ENCODE measurements around the gene ZSWIM2.

Gene ZSWIM2

DNA sequence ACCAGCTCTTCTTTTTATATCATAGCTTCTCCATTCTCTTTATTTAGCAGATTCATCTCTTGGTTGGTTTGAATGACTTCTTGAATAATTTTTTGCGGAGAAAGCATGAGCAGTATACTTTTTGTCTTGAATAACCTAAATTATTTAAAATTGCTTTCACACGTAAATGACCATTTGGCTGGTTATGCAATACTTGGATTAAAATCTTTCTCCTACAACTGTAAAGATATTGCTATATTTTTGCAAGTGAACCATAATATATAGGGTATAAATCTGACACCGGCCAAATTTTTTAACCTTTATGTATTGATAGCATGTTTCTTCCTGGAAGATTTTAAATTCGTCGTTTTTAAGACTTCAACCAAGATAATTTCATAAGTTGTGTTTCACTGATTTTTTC lies 6.2 kb upstream of the ZSWIM2 start:
- no peaks in the 10 kb centered on the region for H3K9me3 ChIP-seq
- H3K4me1 ChIP-seq, result no peaks in the 10 kb centered on the region
- TF ChIP-seq, protein P1, sequence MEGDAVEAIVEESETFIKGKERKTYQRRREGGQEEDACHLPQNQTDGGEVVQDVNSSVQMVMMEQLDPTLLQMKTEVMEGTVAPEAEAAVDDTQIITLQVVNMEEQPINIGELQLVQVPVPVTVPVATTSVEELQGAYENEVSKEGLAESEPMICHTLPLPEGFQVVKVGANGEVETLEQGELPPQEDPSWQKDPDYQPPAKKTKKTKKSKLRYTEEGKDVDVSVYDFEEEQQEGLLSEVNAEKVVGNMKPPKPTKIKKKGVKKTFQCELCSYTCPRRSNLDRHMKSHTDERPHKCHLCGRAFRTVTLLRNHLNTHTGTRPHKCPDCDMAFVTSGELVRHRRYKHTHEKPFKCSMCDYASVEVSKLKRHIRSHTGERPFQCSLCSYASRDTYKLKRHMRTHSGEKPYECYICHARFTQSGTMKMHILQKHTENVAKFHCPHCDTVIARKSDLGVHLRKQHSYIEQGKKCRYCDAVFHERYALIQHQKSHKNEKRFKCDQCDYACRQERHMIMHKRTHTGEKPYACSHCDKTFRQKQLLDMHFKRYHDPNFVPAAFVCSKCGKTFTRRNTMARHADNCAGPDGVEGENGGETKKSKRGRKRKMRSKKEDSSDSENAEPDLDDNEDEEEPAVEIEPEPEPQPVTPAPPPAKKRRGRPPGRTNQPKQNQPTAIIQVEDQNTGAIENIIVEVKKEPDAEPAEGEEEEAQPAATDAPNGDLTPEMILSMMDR (IDR thresholded peaks at IDR 0.05; ENCODE audit: low read depth, low read length), result no peak
- no peaks in the 10 kb centered on the region for H3K27me3 ChIP-seq
- no peak overlapping the region for H3K4me3 ChIP-seq (ENCODE audit: low read depth, low read length)
- no peak for DNase-seq
- no peaks in the 10 kb centered on the region for H3K36me3 ChIP-seq

DNA sequence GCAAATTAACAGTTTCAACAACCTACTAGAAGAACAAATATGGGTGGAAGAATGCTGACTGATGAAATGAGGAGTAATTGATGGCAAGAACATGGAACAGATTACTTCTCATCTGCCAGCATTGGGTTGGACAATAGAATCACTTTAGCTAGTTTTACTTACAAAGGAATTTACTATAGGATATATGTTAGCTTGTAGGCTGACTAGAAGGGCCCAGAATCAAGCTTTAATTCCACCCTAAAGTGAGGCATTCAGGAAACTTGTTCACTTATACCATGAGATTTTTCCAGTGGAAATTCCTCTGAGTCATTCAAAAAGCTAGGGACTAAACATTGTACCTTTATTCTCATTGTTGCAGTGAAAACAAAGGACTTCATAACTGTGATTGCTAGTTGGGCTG lies 5.0 kb upstream of the ZSWIM2 start:
- Histone ChIP-seq H3K27me3 (no peaks in the 10 kb centered on the region), H3K9me3 (no peaks in the 10 kb centered on the region), H3K4me3 (ENCODE audit: low read depth, low read length) (no peak overlapping the region), H3K36me3 (no peaks in the 10 kb centered on the region), H3K4me1 (no peaks in the 10 kb centered on the region)
- DNase-seq, result no peak
- TF ChIP-seq, protein P1 (IDR thresholded peaks at IDR 0.05; ENCODE audit: low read depth, low read length), result no peak

DNA sequence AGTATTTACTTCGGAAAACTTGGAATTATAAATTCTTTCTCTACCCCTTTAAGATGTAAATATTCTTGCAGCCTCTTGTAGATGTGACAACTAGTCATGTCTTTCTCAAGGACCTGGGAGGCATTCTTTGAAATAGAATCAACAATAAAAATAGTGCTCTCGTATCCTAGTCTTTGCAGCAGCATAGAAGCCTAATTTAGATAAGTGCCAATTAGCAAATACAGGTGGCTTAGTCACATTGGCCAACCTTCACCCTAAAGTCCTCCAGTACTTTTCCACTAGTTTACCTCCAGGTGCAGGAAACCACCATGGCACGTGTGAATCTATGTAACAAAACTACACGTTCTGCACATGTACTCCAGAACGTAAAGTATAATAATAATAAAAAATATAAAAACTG lies 3.5 kb upstream of the ZSWIM2 start:
- TF ChIP-seq, protein P1 (IDR thresholded peaks at IDR 0.05; ENCODE audit: low read depth, low read length), result no peak
- no peak for DNase-seq
- no peaks in the 10 kb centered on the region for H3K4me1 ChIP-seq
- H3K4me3 ChIP-seq (ENCODE audit: low read depth, low read length), result no peak overlapping the region
- H3K27me3 ChIP-seq, result no peaks in the 10 kb centered on the region
- no peaks in the 10 kb centered on the region for H3K9me3 ChIP-seq
- H3K36me3 ChIP-seq, result no peaks in the 10 kb centered on the region

DNA sequence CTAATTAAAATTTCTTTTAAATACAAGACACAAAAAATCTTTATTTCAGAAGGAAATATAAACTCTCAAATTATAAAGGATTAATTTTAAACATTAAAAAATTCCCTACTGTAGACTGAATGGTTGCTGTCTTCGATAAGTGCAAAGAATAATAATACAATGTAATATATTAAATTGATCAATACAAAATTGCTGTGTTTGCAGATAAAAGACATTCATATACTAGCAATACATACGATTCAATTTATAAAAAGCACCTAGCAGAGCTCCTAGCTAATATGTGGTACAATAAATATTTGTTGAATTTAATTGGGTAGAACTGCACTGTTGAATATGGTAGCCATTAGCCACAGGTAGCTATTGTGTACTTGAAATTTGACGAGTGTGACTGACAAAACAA lies 6.6 kb downstream of the ZSWIM2 start:
- no peak for DNase-seq
- H3K36me3 ChIP-seq, result no peaks in the 10 kb centered on the region
- TF ChIP-seq, protein P1 (IDR thresholded peaks at IDR 0.05; ENCODE audit: low read depth, low read length), result no peak
- H3K4me3 ChIP-seq (ENCODE audit: low read depth, low read length), result no peak overlapping the region
- H3K27me3 ChIP-seq, result no peaks in the 10 kb centered on the region
- no peaks in the 10 kb centered on the region for H3K9me3 ChIP-seq
- no peaks in the 10 kb centered on the region for H3K4me1 ChIP-seq

DNA sequence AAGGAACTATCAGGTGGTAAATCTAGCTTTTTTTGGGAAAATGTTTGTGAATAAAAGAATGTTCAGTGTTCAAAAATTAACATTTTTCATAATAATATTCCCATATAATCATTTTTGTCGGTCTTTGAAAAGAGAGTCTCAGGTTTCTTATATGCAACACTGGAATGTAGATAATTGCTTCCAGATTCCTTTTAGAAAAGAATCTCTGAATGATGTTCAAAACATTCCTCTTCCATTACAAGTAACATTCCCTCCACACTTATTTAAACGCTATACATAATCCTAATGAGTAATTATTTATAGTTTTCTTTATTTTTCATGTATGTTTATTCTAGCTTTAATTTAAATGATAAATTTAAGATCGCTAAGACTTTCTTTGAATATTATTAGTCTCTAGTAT lies 7.0 kb downstream of the ZSWIM2 start:
- TF ChIP-seq, protein P1 (IDR thresholded peaks at IDR 0.05; ENCODE audit: low read depth, low read length), result no peak
- Histone ChIP-seq H3K27me3 (no peaks in the 10 kb centered on the region), H3K9me3 (no peaks in the 10 kb centered on the region), H3K36me3 (no peaks in the 10 kb centered on the region), H3K4me3 (ENCODE audit: low read depth, low read length) (no peak overlapping the region), H3K4me1 (no peaks in the 10 kb centered on the region)
- DNase-seq, result no peak

DNA sequence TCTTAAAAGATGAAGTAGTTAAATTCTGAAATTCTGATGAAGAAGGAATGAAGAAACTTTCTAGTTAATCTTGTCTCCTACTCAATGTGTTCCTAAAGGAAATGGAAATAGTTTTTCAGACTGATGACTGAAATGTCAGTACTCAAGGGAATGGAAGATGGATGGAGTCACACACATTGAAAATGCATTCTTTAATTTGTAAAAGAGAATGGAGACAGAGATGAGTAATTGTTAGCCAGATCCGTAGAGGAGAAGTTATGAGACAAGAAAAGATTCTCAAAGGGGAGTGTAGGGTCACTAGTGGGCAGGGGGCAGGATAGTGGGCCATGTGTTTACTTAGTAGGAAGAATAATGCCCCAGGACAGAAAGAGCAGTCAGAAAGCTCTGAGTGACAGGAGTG lies 13.3 kb downstream of the ZSWIM2 start:
- no peaks in the 10 kb centered on the region for H3K27me3 ChIP-seq
- H3K4me3 ChIP-seq (ENCODE audit: low read depth, low read length), result no peak overlapping the region
- H3K36me3 ChIP-seq, result no peaks in the 10 kb centered on the region
- H3K4me1 ChIP-seq, result no peaks in the 10 kb centered on the region
- no peaks in the 10 kb centered on the region for H3K9me3 ChIP-seq
- no peak for DNase-seq
- TF ChIP-seq, protein P1 (IDR thresholded peaks at IDR 0.05; ENCODE audit: low read depth, low read length), result no peak

Data from BE2C (cell line).